ENCODE data around the gene INAFM2. TPM values are rescaled to one million over a fixed set of nuclear protein-coding genes. Genes with fewer than 3 reads are reported as not detected.
A peak's percentile ranks its signal among the peaks of the same experiment; 100 is the strongest.

The INAFM2 gene
- total RNA-seq, 1 donor from 2014 or later, result 9.5 TPM

GRCh38 chr15:40331026-40331425, 7.5 kb downstream of the INAFM2 start:
- Mint-ChIP-seq H3K27ac (no peak overlapping the region), H3K9me3 (no peaks in the 10 kb centered on the region), H3K36me3 (ENCODE audit: low read depth) (no peaks in the 10 kb centered on the region), H3K4me3 (no peak overlapping the region), H3K4me1 (peaks cover 19% of the 10 kb centered on the region), H3K27me3 (no peaks in the 10 kb centered on the region)
- POLR2A ChIA-PET, result no interaction called here
- TF ChIP-seq CTCF (IDR thresholded peaks at IDR 0.05), result no peak
- no peak for ATAC-seq (ENCODE audit: low read depth)
- DNase-seq, result no peak
- CTCF ChIA-PET, result interaction anchor here (8.6 kb wide), 1 partner anchor 51 kb away, joined by 36 read pairs; no protein-coding TSS in a partner anchor
- intact Hi-C loops (cut with micrococcal nuclease), result no loop called here

- ChIA-PET POLR2A (interaction anchor here (0.6 to 1.6 kb wide), 4 partner anchors 9 to 599 kb away, joined by 3 to 6 read pairs (median 3); no protein-coding TSS in a partner anchor), CTCF (interaction anchor here (1.1 to 8.6 kb wide), 3 partner anchors 9 to 52 kb away, joined by 4 to 36 read pairs (median 5); no protein-coding TSS in a partner anchor)
- Mint-ChIP-seq H3K9me3 (no peaks in the 10 kb centered on the region), H3K4me3 (no peak overlapping the region), H3K27me3 (no peaks in the 10 kb centered on the region), H3K36me3 (ENCODE audit: low read depth) (no peaks in the 10 kb centered on the region), H3K27ac (no peak overlapping the region), H3K4me1 (peaks cover 20% of the 10 kb centered on the region)
- TF ChIP-seq CTCF (IDR thresholded peaks at IDR 0.05), result no peak
- ATAC-seq (ENCODE audit: low read depth) (no peak), DNase-seq (no peak)
- intact Hi-C loops (cut with micrococcal nuclease), result no loop called here
Measured at GRCh38 chr15:40331637-40332036, 8.1 kb downstream of the INAFM2 start.

- ChIA-PET POLR2A (interaction anchor here (0.5 to 1.6 kb wide), 4 partner anchors 9 to 257 kb away, joined by 3 read pairs; no protein-coding TSS in a partner anchor), CTCF (interaction anchor here (1.1 to 8.6 kb wide), 3 partner anchors 9 to 53 kb away, joined by 4 to 36 read pairs (median 5); no protein-coding TSS in a partner anchor)
- Mint-ChIP-seq H3K27me3 (no peaks in the 10 kb centered on the region), H3K4me1 (peaks cover 25% of the 10 kb centered on the region), H3K4me3 (no peak overlapping the region), H3K9me3 (no peaks in the 10 kb centered on the region), H3K36me3 (ENCODE audit: low read depth) (no peaks in the 10 kb centered on the region), H3K27ac (no peak overlapping the region)
- intact Hi-C loops (cut with micrococcal nuclease), result no loop called here
- no peak for DNase-seq
- no peak for TF ChIP-seq CTCF (IDR thresholded peaks at IDR 0.05)
- no peak for ATAC-seq (ENCODE audit: low read depth)
Measured at GRCh38 chr15:40332113-40332781, 8.8 kb downstream of the INAFM2 start.

GRCh38 chr15:40333922-40334492, 10.5 kb downstream of the INAFM2 start:
- no peaks in the 10 kb centered on the region for H3K27me3 Mint-ChIP-seq
- DNase-seq, result no peak
- intact Hi-C loops (cut with micrococcal nuclease), result loop anchor here (1.0 kb wide), 1 partner anchor 11 kb away; the partner anchor contains the start of gene INAFM2
- no peaks in the 10 kb centered on the region for H3K36me3 Mint-ChIP-seq (ENCODE audit: low read depth)
- no peak overlapping the region for H3K27ac Mint-ChIP-seq
- peaks cover 29% of the 10 kb centered on the region for H3K4me1 Mint-ChIP-seq
- H3K9me3 Mint-ChIP-seq, result no peaks in the 10 kb centered on the region
- H3K4me3 Mint-ChIP-seq, result peak overlapping the region; percentile 29
- peak; percentile 48 for ATAC-seq (ENCODE audit: low read depth)
- ChIA-PET POLR2A (interaction anchor here (1.6 to 2.5 kb wide), 2 partner anchors 9 to 11 kb away, joined by 5 to 10 read pairs; partner anchors contain the start of gene INAFM2), CTCF (interaction anchor here (1.4 to 13.8 kb wide), 5 partner anchors 8 to 88 kb away, joined by 5 to 310 read pairs (median 6); partner anchors contain the start of genes INAFM2 and PLCB2)
- TF ChIP-seq CTCF (IDR thresholded peaks at IDR 0.05), result no peak

GRCh38 chr15:40334541-40334940, 11.0 kb downstream of the INAFM2 start:
- POLR2A ChIA-PET, result interaction anchor here (1.6 to 2.5 kb wide), 2 partner anchors 9 to 11 kb away, joined by 5 to 10 read pairs; partner anchors contain the start of gene INAFM2
- H3K36me3 Mint-ChIP-seq (ENCODE audit: low read depth), result no peaks in the 10 kb centered on the region
- CTCF ChIA-PET, result interaction anchor here (1.4 to 13.8 kb wide), 5 partner anchors 9 to 87 kb away, joined by 5 to 310 read pairs (median 6); partner anchors contain the start of genes INAFM2 and PLCB2
- no peaks in the 10 kb centered on the region for H3K9me3 Mint-ChIP-seq
- TF ChIP-seq CTCF (IDR thresholded peaks at IDR 0.05), result no peak
- H3K27me3 Mint-ChIP-seq, result no peaks in the 10 kb centered on the region
- H3K27ac Mint-ChIP-seq, result no peak overlapping the region
- no peak for ATAC-seq (ENCODE audit: low read depth)
- H3K4me1 Mint-ChIP-seq, result peaks cover 29% of the 10 kb centered on the region
- DNase-seq, result no peak
- H3K4me3 Mint-ChIP-seq, result no peak overlapping the region
- intact Hi-C loops (cut with micrococcal nuclease), result no loop called here

Measured in activated B cell treated with CpG ODN at 0.5 μM for 24 hours (primary cell).